Measurements from ENCODE around the gene STIM1. TPM values are rescaled to one million over a fixed set of nuclear protein-coding genes. Genes with fewer than 3 reads are reported as not detected.

STIM1 gene
- total and polyA plus RNA-seq, 4 donors, result 12.1 to 56.4 (median 41.2) TPM

- DNase-seq, result peak in 1 of 3 donors; percentile 21
- no peak overlapping the region for H3K27ac ChIP-seq (ENCODE audit: low read depth in 1 of 2, low read length in 1 of 2)
- no peaks in the 10 kb centered on the region for H3K27me3 ChIP-seq (ENCODE audit: control insufficient read depth in 3 of 3, insufficient read depth in 3 of 3, low read length in 2 of 3)
- H3K4me3 ChIP-seq, result no peak overlapping the region
- peaks cover 0 to 8% (median 0%) of the 10 kb centered on the region in 5 donors for H3K4me1 ChIP-seq (ENCODE audit: control insufficient read depth in 5 of 5, insufficient read depth in 5 of 5, low read length in 5 of 5)
- ATAC-seq (ENCODE audit: insufficient read depth, low FRiP score), result no peak
- H3K9me3 ChIP-seq (ENCODE audit: control insufficient read depth in 4 of 4, insufficient read depth in 3 of 4, low read length in 3 of 4), result peaks cover 0 to 2% (median 0%) of the 10 kb centered on the region in 4 donors
- H3K9ac ChIP-seq (ENCODE audit: insufficient read depth in 1 of 2, low read length in 2 of 2), result no peak overlapping the region
- TF ChIP-seq, protein P1, sequence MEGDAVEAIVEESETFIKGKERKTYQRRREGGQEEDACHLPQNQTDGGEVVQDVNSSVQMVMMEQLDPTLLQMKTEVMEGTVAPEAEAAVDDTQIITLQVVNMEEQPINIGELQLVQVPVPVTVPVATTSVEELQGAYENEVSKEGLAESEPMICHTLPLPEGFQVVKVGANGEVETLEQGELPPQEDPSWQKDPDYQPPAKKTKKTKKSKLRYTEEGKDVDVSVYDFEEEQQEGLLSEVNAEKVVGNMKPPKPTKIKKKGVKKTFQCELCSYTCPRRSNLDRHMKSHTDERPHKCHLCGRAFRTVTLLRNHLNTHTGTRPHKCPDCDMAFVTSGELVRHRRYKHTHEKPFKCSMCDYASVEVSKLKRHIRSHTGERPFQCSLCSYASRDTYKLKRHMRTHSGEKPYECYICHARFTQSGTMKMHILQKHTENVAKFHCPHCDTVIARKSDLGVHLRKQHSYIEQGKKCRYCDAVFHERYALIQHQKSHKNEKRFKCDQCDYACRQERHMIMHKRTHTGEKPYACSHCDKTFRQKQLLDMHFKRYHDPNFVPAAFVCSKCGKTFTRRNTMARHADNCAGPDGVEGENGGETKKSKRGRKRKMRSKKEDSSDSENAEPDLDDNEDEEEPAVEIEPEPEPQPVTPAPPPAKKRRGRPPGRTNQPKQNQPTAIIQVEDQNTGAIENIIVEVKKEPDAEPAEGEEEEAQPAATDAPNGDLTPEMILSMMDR (IDR thresholded peaks at IDR 0.05; ENCODE audit: control extremely low read depth, extremely low read depth), result no peak
- 48 to 73% methylated on average over 2 of the region's 2 CpGs for WGBS, 2 donors
- no peaks in the 10 kb centered on the region for H3K36me3 ChIP-seq (ENCODE audit: control insufficient read depth in 4 of 4, insufficient read depth in 4 of 4, low read length in 4 of 4)
These were observed 176.6 kb downstream of the STIM1 start for GRCh38 chr11:4032097-4032496.

DNA sequence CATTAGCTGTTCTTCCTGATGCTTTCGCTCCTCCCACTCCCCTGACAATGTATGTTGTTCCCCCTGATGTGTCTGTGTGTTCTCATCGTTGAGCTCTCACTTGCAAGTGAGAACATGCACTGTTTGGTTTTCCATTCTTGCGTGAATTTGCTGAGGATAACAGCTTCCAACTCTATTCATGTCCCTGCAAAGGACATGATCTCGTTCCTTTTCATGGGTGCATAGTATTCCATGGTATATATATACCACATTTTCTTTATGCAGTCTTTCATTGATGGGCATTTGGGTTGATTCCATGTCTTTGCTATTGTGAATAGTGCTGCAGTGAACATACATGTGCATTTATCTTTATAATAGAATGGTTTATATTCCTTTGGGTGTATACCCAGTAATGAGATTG lies 180.5 kb downstream of the STIM1 start:
- ATAC-seq (ENCODE audit: insufficient read depth, low FRiP score) (no peak), DNase-seq (no peak)
- WGBS, 2 donors, result 91 to 96% methylated on average over 4 of the region's 4 CpGs
- H3K36me3 ChIP-seq (ENCODE audit: control insufficient read depth in 4 of 4, insufficient read depth in 4 of 4, low read length in 4 of 4), result no peaks in the 10 kb centered on the region
- no peaks in the 10 kb centered on the region for H3K27me3 ChIP-seq (ENCODE audit: control insufficient read depth in 3 of 3, insufficient read depth in 3 of 3, low read length in 2 of 3)
- H3K9ac ChIP-seq (ENCODE audit: insufficient read depth in 1 of 2, low read length in 2 of 2), result no peak overlapping the region
- no peak overlapping the region for H3K4me3 ChIP-seq
- no peaks in the 10 kb centered on the region for H3K4me1 ChIP-seq (ENCODE audit: control insufficient read depth in 5 of 5, insufficient read depth in 5 of 5, low read length in 5 of 5)
- H3K9me3 ChIP-seq (ENCODE audit: control insufficient read depth in 4 of 4, insufficient read depth in 3 of 4, low read length in 3 of 4), result peaks cover 0 to 2% (median 0%) of the 10 kb centered on the region in 4 donors
- TF ChIP-seq, protein P1 (IDR thresholded peaks at IDR 0.05; ENCODE audit: control extremely low read depth, extremely low read depth), result no peak
- no peak overlapping the region for H3K27ac ChIP-seq (ENCODE audit: low read depth in 1 of 2, low read length in 1 of 2)

GRCh38 chr11:4039011-4039410 lies 183.5 kb downstream of the STIM1 start:
- Histone ChIP-seq H3K27me3 (ENCODE audit: control insufficient read depth in 3 of 3, insufficient read depth in 3 of 3, low read length in 2 of 3) (no peaks in the 10 kb centered on the region), H3K27ac (ENCODE audit: low read depth in 1 of 2, low read length in 1 of 2) (no peak overlapping the region), H3K36me3 (ENCODE audit: control insufficient read depth in 4 of 4, insufficient read depth in 4 of 4, low read length in 4 of 4) (no peaks in the 10 kb centered on the region), H3K9ac (ENCODE audit: insufficient read depth in 1 of 2, low read length in 2 of 2) (no peak overlapping the region), H3K4me1 (ENCODE audit: control insufficient read depth in 5 of 5, insufficient read depth in 5 of 5, low read length in 5 of 5) (no peaks in the 10 kb centered on the region), H3K9me3 (ENCODE audit: control insufficient read depth in 4 of 4, insufficient read depth in 3 of 4, low read length in 3 of 4) (peaks cover 0 to 2% (median 0%) of the 10 kb centered on the region in 4 donors), H3K4me3 (no peak overlapping the region)
- 94 to 96% methylated on average over 3 of the region's 3 CpGs for WGBS, 2 donors
- TF ChIP-seq, protein P1 (IDR thresholded peaks at IDR 0.05; ENCODE audit: control extremely low read depth, extremely low read depth), result no peak
- no peak for DNase-seq
- no peak for ATAC-seq (ENCODE audit: insufficient read depth, low FRiP score)

GRCh38 chr11:4040461-4040860 lies 185.0 kb downstream of the STIM1 start:
- no peaks in the 10 kb centered on the region for H3K36me3 ChIP-seq (ENCODE audit: control insufficient read depth in 4 of 4, insufficient read depth in 4 of 4, low read length in 4 of 4)
- WGBS, 2 donors, result 73 to 92% methylated on average over 1 of the region's 1 CpG
- H3K4me1 ChIP-seq (ENCODE audit: control insufficient read depth in 5 of 5, insufficient read depth in 5 of 5, low read length in 5 of 5), result peaks cover 0 to 6% (median 0%) of the 10 kb centered on the region in 5 donors
- TF ChIP-seq, protein P1 (IDR thresholded peaks at IDR 0.05; ENCODE audit: control extremely low read depth, extremely low read depth), result no peak
- no peak overlapping the region for H3K27ac ChIP-seq (ENCODE audit: low read depth in 1 of 2, low read length in 1 of 2)
- no peaks in the 10 kb centered on the region for H3K27me3 ChIP-seq (ENCODE audit: control insufficient read depth in 3 of 3, insufficient read depth in 3 of 3, low read length in 2 of 3)
- peaks cover 0 to 2% (median 0%) of the 10 kb centered on the region in 4 donors for H3K9me3 ChIP-seq (ENCODE audit: control insufficient read depth in 4 of 4, insufficient read depth in 3 of 4, low read length in 3 of 4)
- no peak overlapping the region for H3K9ac ChIP-seq (ENCODE audit: insufficient read depth in 1 of 2, low read length in 2 of 2)
- DNase-seq, result no peak
- no peak overlapping the region for H3K4me3 ChIP-seq
- ATAC-seq (ENCODE audit: insufficient read depth, low FRiP score), result no peak
